ENCODE data around the gene DGKI.
"Not testable (repeated sequence)": the region's sequence is repeated elsewhere in the genome, so short reads cannot be mapped to it uniquely, and the experiment has no call there.

The DGKI gene

DNA sequence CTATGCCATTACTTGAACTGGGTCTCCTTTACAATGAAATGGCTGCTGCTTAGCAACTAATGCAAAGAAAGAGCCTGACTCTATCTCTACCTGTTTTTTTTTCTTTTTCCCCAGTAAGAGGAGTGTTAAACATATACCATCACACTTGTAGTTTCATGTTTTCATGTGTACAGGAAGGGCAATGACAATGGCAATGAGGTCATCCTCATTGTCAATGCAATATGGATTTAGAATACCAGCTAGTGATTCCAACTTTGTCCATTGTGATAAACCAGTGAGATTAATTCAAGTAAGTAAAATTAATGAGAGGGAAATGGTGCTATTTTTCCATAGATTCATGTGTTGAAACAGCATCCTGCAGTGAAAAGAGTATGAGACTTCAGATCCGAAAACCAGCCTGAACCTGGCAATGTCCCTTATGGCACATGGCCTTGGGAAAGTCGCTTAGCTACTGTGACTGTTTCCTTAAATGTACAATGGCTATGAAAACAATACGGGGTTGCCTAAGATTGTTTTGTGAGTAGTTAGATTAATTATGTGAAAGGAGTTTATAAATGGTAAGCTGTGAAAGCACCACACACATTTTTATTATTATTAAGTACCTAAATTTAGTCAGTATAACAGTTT, 11.2 kb downstream of the DGKI start:
- no peak for DNase-seq (ENCODE audit: low read depth)

DNA sequence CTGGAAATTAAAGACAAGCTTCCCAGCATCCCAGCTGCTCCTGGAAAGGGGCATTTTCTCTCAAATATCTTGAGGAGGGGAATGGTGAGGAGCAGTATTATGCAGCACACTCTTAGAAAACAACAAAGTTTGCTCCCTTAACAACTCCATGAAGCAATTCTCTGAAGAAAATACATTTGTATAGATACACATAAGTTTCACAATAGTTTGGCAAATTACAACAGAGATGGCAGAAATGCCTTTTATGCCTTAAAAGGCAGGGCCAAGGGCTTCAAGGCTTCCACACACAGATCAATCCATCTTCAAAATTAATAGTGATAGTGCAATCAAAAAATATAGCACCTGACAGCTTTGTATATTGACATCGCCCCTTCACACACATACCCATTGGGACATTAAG, 12.2 kb downstream of the DGKI start:
- no peak for DNase-seq (ENCODE audit: low read depth)

DNA sequence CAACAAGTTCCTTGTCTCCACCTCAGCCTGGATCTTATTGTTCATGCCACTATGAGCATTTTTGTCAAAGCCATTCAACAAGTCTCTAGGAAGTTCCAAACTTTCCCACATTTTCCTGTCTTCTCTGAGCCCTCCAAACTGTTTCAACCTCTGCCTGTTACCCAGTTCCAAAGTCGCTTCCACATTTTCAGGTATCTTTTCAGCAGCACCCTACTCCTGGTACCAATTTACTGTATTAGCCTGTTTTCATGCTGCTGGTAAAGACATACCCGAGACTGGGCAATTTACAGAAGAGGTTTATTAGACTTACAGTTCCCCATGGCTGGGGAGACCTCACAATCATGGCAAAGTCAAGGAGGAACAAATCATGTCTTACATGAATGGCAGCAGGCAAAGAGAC, 13.8 kb downstream of the DGKI start:
- not testable (repeated sequence) for DNase-seq (ENCODE audit: low read depth)

DNA sequence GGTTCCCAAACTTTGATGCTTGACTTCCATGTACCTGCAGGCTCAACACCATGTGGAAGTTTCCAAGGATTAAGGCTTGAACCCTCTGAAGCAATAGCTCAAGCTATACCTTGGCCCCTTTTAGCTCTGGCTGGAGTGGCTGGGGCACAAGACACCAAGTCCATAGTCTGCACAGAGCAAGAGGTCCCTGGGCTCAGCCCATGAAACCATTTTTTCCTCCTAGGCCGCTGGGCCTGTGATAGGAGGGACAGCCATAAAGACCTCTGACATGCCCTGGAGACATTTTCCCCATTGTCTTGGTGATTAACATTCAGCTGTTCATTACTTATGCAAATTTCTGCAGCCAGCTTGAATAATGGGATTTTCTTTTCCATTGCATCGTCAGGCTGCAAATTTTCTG, 14.4 kb downstream of the DGKI start:
- DNase-seq (ENCODE audit: low read depth), result no peak

- not testable (repeated sequence) for DNase-seq (ENCODE audit: low read depth)
These were observed 15.2 kb downstream of the DGKI start for GRCh38 chr7:137831555-137831954.

DNA sequence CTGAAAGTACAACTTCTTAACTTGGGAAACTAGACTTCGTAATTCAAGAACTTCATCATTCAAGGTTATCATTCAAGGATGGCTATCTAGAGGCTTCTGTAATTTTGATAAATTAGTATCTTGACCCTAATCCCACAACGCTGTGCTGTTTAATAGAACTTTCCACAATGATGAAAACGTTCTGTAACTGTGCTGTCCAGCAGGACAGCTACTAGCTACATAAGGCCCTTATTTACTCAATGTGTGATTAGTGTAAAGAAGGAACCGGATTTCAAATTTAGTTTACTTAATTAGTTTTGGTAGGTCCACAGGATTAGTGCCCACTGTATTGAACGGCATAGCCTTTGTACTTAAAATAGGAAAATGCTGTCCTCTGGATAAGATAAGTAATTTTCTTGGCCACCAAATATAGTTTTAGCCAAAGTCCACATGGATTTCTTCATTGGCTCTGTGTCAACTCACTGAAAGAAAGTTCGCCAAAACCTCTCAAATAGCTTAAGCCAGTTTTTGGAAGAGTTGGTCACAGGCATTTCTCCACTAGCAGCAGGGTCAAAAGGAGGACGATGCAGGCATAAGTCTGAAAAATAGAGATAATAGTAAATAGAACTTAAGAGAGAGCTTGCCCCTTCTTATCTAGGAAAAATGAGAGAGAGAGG, 17.3 kb downstream of the DGKI start:
- DNase-seq (ENCODE audit: low read depth), result peak; percentile 51

DNA sequence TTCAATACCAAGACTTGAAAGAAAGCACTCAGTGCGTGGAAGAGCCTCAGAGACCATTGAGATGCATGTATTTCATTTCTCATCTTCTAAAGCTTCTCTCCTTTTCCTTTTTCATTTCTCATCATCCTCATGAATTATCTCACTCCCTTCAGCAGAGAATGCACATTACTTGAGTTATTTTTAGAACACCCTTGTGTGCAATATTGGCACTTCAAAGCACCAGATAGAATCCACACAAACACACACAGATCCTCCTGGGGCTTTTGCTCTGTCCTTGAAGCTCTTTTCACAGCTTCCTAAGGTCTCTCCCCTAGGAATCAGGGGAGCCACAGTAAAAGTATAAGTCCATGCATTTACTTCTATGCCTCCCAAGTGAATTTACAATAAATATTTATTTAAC, 18.3 kb downstream of the DGKI start:
- no peak for DNase-seq (ENCODE audit: low read depth)

- no peak for DNase-seq (ENCODE audit: low read depth)
These were observed 21.3 kb downstream of the DGKI start for GRCh38 chr7:137825489-137825888.

GRCh38 chr7:137820677-137821420, 25.9 kb downstream of the DGKI start:
- DNase-seq (ENCODE audit: low read depth), result peak; percentile 65

- no peak for DNase-seq (ENCODE audit: low read depth)
These were observed 26.6 kb downstream of the DGKI start for GRCh38 chr7:137820156-137820555.

DNA sequence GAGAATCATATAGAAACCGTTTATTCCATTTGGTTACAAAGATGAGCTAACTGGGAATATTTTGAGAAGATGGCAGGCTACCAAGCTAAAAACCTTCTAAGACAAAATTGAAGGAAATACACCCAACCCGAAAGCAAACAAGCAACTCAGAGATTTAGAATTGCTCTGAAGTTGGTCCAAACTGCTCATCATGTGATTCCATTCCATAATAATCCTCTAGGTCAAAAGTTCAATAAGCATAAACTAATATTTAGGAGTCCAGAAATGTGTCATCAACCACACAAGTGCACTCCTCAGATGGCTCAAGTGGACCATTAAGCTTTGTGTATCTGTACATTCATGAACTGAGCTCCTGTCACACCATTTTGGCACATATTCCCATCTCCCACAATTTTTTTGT, 28.7 kb downstream of the DGKI start:
- DNase-seq (ENCODE audit: low read depth), result no peak

- no peak for DNase-seq (ENCODE audit: low read depth)
These were observed 30.0 kb downstream of the DGKI start for GRCh38 chr7:137816696-137817320.

DNA sequence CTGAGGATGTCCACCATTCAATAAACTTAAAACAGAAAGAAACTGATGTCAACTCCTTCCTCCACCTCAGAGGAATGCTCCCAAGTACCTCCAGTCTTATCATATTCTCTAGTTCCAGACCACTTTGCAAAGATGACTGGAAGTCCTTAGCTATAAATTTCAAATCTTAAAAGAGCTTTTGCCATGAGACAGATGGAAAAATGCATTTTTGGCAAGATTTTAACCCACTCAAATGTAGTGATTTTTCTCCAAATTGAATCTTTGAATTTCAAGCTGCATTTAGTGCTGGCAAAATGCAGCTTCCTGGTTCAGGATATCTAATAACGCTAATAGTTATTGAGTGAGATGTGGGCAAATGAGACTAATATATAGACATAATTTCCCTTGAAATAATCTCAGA, 33.2 kb downstream of the DGKI start:
- DNase-seq (ENCODE audit: low read depth), result no peak

GRCh38 chr7:137810248-137810647, 36.5 kb downstream of the DGKI start:
- DNase-seq (ENCODE audit: low read depth), result no peak

DNA sequence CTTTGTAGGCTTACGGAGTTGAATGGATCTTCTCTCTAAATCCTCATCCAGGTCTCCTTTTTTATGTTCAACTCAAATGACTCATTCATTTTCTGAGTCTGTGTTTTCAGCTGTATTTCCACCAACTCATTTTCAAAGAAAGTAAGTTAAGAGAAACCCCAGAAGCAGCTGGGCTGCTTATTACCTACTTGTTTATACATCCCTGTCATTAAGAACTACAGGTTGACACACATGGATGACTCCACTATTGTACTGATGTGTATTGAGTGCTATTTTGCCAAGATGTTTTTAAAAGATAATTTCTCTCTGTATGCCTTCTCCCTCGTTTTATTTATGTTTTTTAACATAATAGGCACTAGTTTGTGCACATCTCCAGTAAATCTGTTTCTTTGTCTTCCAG, 41.9 kb downstream of the DGKI start:
- DNase-seq (ENCODE audit: low read depth), result no peak

- DNase-seq (ENCODE audit: low read depth), result no peak
These were observed 45.3 kb downstream of the DGKI start for GRCh38 chr7:137801491-137801890.

- DNase-seq (ENCODE audit: low read depth), result peak; percentile 61
These were observed 45.8 kb downstream of the DGKI start for GRCh38 chr7:137801003-137801402.

GRCh38 chr7:137798073-137798763, 48.6 kb downstream of the DGKI start:
- DNase-seq (ENCODE audit: low read depth), result no peak

DNA sequence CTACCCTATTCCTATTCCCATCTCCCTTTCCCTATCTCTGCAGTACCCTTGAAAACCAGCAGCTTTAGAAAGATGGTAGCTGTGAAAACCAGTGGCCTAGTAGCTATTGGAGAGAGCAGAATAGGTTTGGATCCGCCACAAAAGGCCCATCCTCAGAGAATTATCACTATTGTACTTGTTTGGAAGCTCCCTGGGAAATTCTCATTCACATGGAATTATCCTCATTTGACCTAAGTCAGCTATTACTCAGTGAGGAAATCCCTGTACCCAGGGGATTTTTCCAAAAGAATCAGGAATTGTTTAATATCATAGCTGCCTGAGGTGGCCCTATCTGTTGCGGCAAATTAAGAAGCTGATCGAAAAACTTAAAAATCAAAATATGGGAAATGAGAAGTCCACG, 51.6 kb downstream of the DGKI start:
- DNase-seq (ENCODE audit: low read depth), result no peak

DNA sequence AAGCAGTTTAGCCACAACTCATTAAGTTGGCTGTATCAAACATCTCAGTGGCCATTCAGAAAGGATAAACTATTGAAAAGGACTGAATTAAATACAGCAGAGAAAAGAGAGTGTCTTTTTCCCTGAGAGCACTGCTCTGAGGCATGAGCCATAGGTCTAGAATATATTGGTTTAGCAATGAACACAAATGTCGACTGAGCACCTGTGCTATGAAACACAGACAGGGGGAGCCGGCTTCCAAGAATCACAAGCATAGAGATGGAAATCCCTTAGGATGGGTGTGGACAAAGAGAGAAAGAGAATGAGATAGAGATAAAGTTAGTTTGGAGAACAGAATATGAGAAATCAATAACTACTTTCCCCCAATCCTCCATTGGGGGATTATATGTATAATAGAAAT, 54.8 kb downstream of the DGKI start:
- no peak for DNase-seq (ENCODE audit: low read depth)

- DNase-seq (ENCODE audit: low read depth), result no peak
These were observed 55.9 kb downstream of the DGKI start for GRCh38 chr7:137790828-137791227.

DNA sequence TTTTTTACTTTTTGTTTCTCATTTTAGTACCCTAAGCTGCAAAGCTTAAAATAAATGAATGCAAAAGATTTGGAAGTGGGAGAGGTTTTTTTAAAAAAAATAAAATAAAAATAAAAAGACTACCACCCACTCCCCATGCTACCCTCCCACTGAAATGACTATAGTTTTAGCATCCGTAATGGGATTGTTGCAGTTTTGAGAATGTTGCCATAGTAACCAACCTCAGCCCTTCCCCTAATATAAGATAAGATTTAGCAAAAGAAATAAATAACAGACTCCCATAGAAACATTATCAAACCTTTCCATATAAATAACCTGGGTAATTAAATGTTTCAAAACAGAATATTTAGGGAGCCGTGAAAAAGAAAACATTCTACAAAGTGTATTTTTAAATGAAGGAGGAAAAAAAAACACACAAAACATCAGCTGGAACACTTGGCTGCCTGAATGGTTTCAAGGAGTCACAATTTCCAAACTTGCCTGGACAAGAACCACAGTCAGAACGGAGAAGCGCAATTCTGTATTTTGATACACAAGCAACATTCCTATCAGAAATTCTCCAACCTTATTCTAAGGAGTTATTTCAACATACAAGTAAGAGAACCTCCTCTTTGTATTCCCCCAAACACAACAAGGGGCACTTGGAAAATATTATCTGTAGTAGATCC, 57.4 kb downstream of the DGKI start:
- no peak for DNase-seq (ENCODE audit: low read depth)

Measured in stromal cell of bone marrow (primary cell).